Stomach (tissue), 9 donors: ENCODE measurements around the gene CLPX. TPM values are rescaled to one million over a fixed set of nuclear protein-coding genes. Genes with fewer than 3 reads are reported as not detected.

Source experiments
- DNase-seq, 2 donors: peaks; one replicate each; pipeline versions ENCODE4 v3.0.0 to v3.0.0-alpha.2; 2013 to 2019
- H3K27ac ChIP-seq, 5 donors: fragments of 200-600 bp in 4 of 5; sonication (generic) in 4 of 5; one replicate each; pipeline ENCODE4 v1.5.1; 2013 to 2019; ENCODE audit warnings: mild to moderate bottlenecking in 1 of 5, moderate library complexity in 1 of 5
- H3K27me3 ChIP-seq, 3 donors: fragments of 200-600 bp; sonication (generic); one replicate each; pipeline ENCODE4 v1.5.1; 2017 to 2019; ENCODE audit warnings: mixed run types in 1 of 3
- H3K36me3 ChIP-seq, 4 donors: fragments of 200-600 bp; sonication (generic); 1 replicate in 3 of 4; 2 replicates in 1 of 4; pipeline ENCODE4 v1.5.1; 2016 to 2019
- H3K4me1 ChIP-seq, 4 donors: fragments of 200-600 bp; sonication (generic); one replicate each; pipeline ENCODE4 v1.5.1; 2016 to 2019
- H3K4me3 ChIP-seq, 4 donors: fragments of 200-600 bp; sonication (generic) in 3 of 4; one replicate each; pipeline ENCODE4 v1.5.1; 2016 to 2019; ENCODE audit warnings: mild to moderate bottlenecking in 1 of 4
- H3K9me3 ChIP-seq, 4 donors: fragments of 200-600 bp; sonication (generic); one replicate each; pipeline ENCODE4 v1.5.1; 2016 to 2019
- CTCF ChIP-seq, 7 experiments: fragments of 450-650 bp in 4 of 7; fragments of 200-600 bp in 3 of 7; sonication (generic) in 3 of 7; IDR thresholded peaks; one replicate each; pipeline ENCODE4 v1.5.1; 2016 to 2019; ENCODE audit warnings: antibody characterized with exemption in 7 of 7, control low read depth in 2 of 7, mild to moderate bottlenecking in 1 of 7
- EP300 ChIP-seq: sonication (generic); formaldehyde crosslinking; IDR thresholded peaks from one replicate; pipeline ENCODE4 v1.6.1; 2017; ENCODE audit warnings: antibody characterized with exemption
- POLR2A ChIP-seq, 4 donors: fragments of 450-650 bp; IDR thresholded peaks; one replicate each; pipeline ENCODE4 v1.6.1; 2016; ENCODE audit warnings: antibody characterized with exemption in 4 of 4, control low read depth in 2 of 4, mild to moderate bottlenecking in 1 of 4, moderate library complexity in 1 of 4
- POLR2AphosphoS5 ChIP-seq, 3 donors: sonication (generic); formaldehyde crosslinking; IDR thresholded peaks; one replicate each; pipeline ENCODE4 v1.6.1; 2016; ENCODE audit warnings: antibody characterized with exemption in 3 of 3
- WGBS, 5 donors: extraction: QIAGEN DNeasy Blood & Tissue Kit in 3 of 5; methylation state at CpG; one replicate each; pipeline versions ENCODE4 v1.1.5 to v1.1.7; 2013 to 2018; 5-methylcytosine and 5-hydroxymethylcytosine counted together
- intact Hi-C: fragments of 100-400 bp; cut with DNase I; formaldehyde crosslinking; loops from one replicate; pipeline ENCODE4 v1.15.1; 2023; ENCODE audit warnings: low total_unique reads
- polyA plus RNA-seq, 3 donors: library from polyadenylated mRNA; stranded (reverse); fragments of 200-250 nt; gene quantifications; one replicate each; pipeline ENCODE4 v1.2.3, GENCODE V29; 2013
- total RNA-seq, 5 donors: library from RNA; depleted of rRNA; stranded (reverse); fragments of >200 nt; gene quantifications; one replicate each; pipeline versions ENCODE4 v1.1.0 to v1.2.3, GENCODE V29; 2014 to 2016
- donor health status: healthy with polysubstance abuse.
- donor health status: Bipolar disorder and iron deficiency.
- donor health status: healthy.

The CLPX gene
- total and polyA plus RNA-seq, 8 donors: 11.1 to 121 (median 39.2) TPM

- WGBS, 5 donors: 83 to 88% (median 85%) methylated on average over 2 of the region's 2 CpGs
- intact Hi-C loops: no loop called here
- Histone ChIP-seq H3K27ac (no peak within 1 kb of the TSS), H3K4me3 (no peak within 1 kb of the TSS), H3K27me3 (no peaks in the 10 kb centered on the region), H3K9me3 (no peaks in the 10 kb centered on the region), H3K36me3 (peaks cover 37 to 96% (median 90%) of the 10 kb centered on the region in 4 donors), H3K4me1 (no peaks in the 10 kb centered on the region)
- TF ChIP-seq POLR2AphosphoS5 (IDR thresholded peaks at IDR 0.05) (no peak), EP300 (no peak), CTCF (IDR thresholded peaks at IDR 0.05) (no peak)
- DNase-seq: no peak
Observed at GRCh38 chr15:65115086-65115485, 70.1 kb downstream of the CLPX start, which contains the start of gene UBAP1L. Gene UBAP1L, minus strand, starts transcription at chr15:65115200. Its CDS starts 8,985 bp downstream, at chr15:65106215.

- Histone ChIP-seq H3K36me3 (peaks cover 12 to 65% (median 59%) of the 10 kb centered on the region in 4 donors), H3K4me3 (no peak overlapping the region), H3K9me3 (no peaks in the 10 kb centered on the region), H3K27ac (no peak overlapping the region), H3K27me3 (no peaks in the 10 kb centered on the region), H3K4me1 (no peaks in the 10 kb centered on the region)
- intact Hi-C loops: no loop called here
- peak in 1 of 2 donors; percentile 47 for DNase-seq
- 48 to 58% (median 51%) methylated on average over 3 of the region's 3 CpGs for WGBS, 5 donors
- no peak for TF ChIP-seq POLR2A (IDR thresholded peaks at IDR 0.05)
- peak in 1 of 3 donors; percentile 5 for TF ChIP-seq POLR2AphosphoS5 (IDR thresholded peaks at IDR 0.05)
Observed at GRCh38 chr15:65110676-65111292, 74.4 kb downstream of the CLPX start.

- 79 to 88% (median 85%) methylated on average over 6 of the region's 6 CpGs for WGBS, 5 donors
Observed at GRCh38 chr15:65106011-65106590, 79.0 kb downstream of the CLPX start.

GRCh38 chr15:65105038-65105437 is 80.1 kb downstream of the CLPX start:
- Histone ChIP-seq H3K4me1 (peaks cover 0 to 8% (median 4%) of the 10 kb centered on the region in 4 donors), H3K27ac (no peak overlapping the region), H3K27me3 (no peaks in the 10 kb centered on the region), H3K9me3 (no peaks in the 10 kb centered on the region), H3K36me3 (peaks cover 21 to 65% (median 65%) of the 10 kb centered on the region in 4 donors), H3K4me3 (no peak overlapping the region)
- DNase-seq: no peak
- TF ChIP-seq POLR2A (IDR thresholded peaks at IDR 0.05) (no peak), CTCF (IDR thresholded peaks at IDR 0.05) (no peak), POLR2AphosphoS5 (IDR thresholded peaks at IDR 0.05) (no peak), EP300 (no peak)
- 81 to 95% (median 91%) methylated on average over 5 of the region's 5 CpGs for WGBS, 5 donors
- intact Hi-C loops: no loop called here

More at GRCh38 chr15:65106011-65106590, 79.0 kb downstream of the CLPX start:
- peaks cover 0 to 8% (median 4%) of the 10 kb centered on the region in 4 donors for H3K4me1 ChIP-seq
- TF ChIP-seq EP300 (no peak), POLR2A (IDR thresholded peaks at IDR 0.05) (no peak), POLR2AphosphoS5 (IDR thresholded peaks at IDR 0.05) (no peak), CTCF (IDR thresholded peaks at IDR 0.05) (no peak)
- no peak overlapping the region for H3K27ac ChIP-seq
- H3K36me3 ChIP-seq: peaks cover 11 to 60% (median 55%) of the 10 kb centered on the region in 4 donors
- no peak overlapping the region for H3K4me3 ChIP-seq
- intact Hi-C loops: no loop called here
- no peaks in the 10 kb centered on the region for H3K9me3 ChIP-seq
- H3K27me3 ChIP-seq: no peaks in the 10 kb centered on the region
- no peak for DNase-seq

- 94 to 99% (median 97%) methylated on average over 3 of the region's 3 CpGs for WGBS, 5 donors
- Histone ChIP-seq H3K9me3 (no peaks in the 10 kb centered on the region), H3K36me3 (peaks cover 40 to 86% (median 86%) of the 10 kb centered on the region in 4 donors), H3K4me1 (peaks cover 0 to 8% (median 4%) of the 10 kb centered on the region in 4 donors), H3K27ac (no peak overlapping the region), H3K4me3 (no peak overlapping the region), H3K27me3 (no peaks in the 10 kb centered on the region)
- DNase-seq: no peak
- TF ChIP-seq EP300 (no peak), POLR2AphosphoS5 (IDR thresholded peaks at IDR 0.05) (no peak), CTCF (IDR thresholded peaks at IDR 0.05) (no peak), POLR2A (IDR thresholded peaks at IDR 0.05) (no peak)
- intact Hi-C loops: no loop called here
Observed at GRCh38 chr15:65102912-65103311, 82.2 kb downstream of the CLPX start.
